HCT116 (cell line): ENCODE results near the gene MMP23B.

Experiments
- CEBPB ChIP-seq: IDR thresholded peaks from 2 replicates; pipeline ENCODE4 v1.6.1; 2012; ENCODE audit warnings: low read depth
- EZH2 ChIP-seq: fragments of 200-600 bp; sonication (generic); IDR thresholded peaks from 2 replicates; pipeline ENCODE4 v1.6.1; 2017; ENCODE audit warnings: antibody characterized with exemption, mixed run types
- JUND ChIP-seq: IDR thresholded peaks from 2 replicates; pipeline ENCODE4 v1.6.1; 2012
- POLR2A ChIP-seq: IDR thresholded peaks from 2 replicates; pipeline ENCODE4 v1.7.0; 2011; ENCODE audit warnings: borderline replicate concordance; ENCODE audit not compliant: insufficient read depth, insufficient read length; ENCODE audit errors: extremely low read depth
- POLR2AphosphoS5 ChIP-seq: IDR thresholded peaks from 2 replicates; pipeline ENCODE4 v1.6.1; 2011; ENCODE audit warnings: mild to moderate bottlenecking, low read depth, low read length, moderate library complexity
- SIN3A ChIP-seq: IDR thresholded peaks from 2 replicates; pipeline ENCODE4 v1.6.1; 2012; ENCODE audit warnings: low read depth
- SP1 ChIP-seq: IDR thresholded peaks from 2 replicates; pipeline ENCODE4 v1.6.1; 2012; ENCODE audit warnings: low read depth
- SRF ChIP-seq: IDR thresholded peaks from 2 replicates; pipeline ENCODE4 v1.6.1; 2012; ENCODE audit warnings: low read depth
- YY1 ChIP-seq: IDR thresholded peaks from 2 replicates; pipeline ENCODE4 v1.6.1; 2011; ENCODE audit warnings: low read length, low read depth, moderate library complexity, mild to moderate bottlenecking; ENCODE audit not compliant: insufficient replicate concordance; ENCODE audit errors: extremely low read depth
- ZBTB33 ChIP-seq: IDR thresholded peaks from 2 replicates; pipeline ENCODE4 v1.6.1; 2011; ENCODE audit warnings: mild to moderate bottlenecking, low read length, moderate library complexity; ENCODE audit not compliant: insufficient replicate concordance; ENCODE audit errors: extremely low read depth
- ZFX ChIP-seq: fragments of 450-650 bp; IDR thresholded peaks from 2 replicates; pipeline ENCODE4 v1.6.1; 2017
- ZNF274 ChIP-seq: fragments of 200-500 bp; sonication (Bioruptor generic); IDR thresholded peaks from 2 replicates; pipeline ENCODE4 v1.6.1; 2014; ENCODE audit warnings: mild to moderate bottlenecking, low read depth, low read length, inconsistent platforms
- TF ChIP-seq, protein P1 (sequence below), 3 experiments: fragments of 200-600 bp in 1 of 3; sonication (generic) in 1 of 3; IDR thresholded peaks in 2 of 3; conservative IDR thresholded peaks in 1 of 3; 2 replicates each; pipeline ENCODE4 v1.5.1; 2012 to 2017; ENCODE audit warnings: low read depth in 2 of 3, low read length in 2 of 3, antibody characterized with exemption in 1 of 3, borderline replicate concordance in 1 of 3, control low read depth in 1 of 3, mild to moderate bottlenecking in 1 of 3, mixed read lengths in 1 of 3, mixed run types in 1 of 3, moderate library complexity in 1 of 3; ENCODE audit not compliant: insufficient read depth in 1 of 3
- TF ChIP-seq, protein P2 (sequence below): IDR thresholded peaks from 2 replicates; pipeline ENCODE4 v1.6.1; 2012; ENCODE audit warnings: low read depth

GRCh38 chr1:1631782-1632420 lies at the start of gene MMP23B:
- TF ChIP-seq, protein P1, sequence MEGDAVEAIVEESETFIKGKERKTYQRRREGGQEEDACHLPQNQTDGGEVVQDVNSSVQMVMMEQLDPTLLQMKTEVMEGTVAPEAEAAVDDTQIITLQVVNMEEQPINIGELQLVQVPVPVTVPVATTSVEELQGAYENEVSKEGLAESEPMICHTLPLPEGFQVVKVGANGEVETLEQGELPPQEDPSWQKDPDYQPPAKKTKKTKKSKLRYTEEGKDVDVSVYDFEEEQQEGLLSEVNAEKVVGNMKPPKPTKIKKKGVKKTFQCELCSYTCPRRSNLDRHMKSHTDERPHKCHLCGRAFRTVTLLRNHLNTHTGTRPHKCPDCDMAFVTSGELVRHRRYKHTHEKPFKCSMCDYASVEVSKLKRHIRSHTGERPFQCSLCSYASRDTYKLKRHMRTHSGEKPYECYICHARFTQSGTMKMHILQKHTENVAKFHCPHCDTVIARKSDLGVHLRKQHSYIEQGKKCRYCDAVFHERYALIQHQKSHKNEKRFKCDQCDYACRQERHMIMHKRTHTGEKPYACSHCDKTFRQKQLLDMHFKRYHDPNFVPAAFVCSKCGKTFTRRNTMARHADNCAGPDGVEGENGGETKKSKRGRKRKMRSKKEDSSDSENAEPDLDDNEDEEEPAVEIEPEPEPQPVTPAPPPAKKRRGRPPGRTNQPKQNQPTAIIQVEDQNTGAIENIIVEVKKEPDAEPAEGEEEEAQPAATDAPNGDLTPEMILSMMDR (IDR thresholded peaks at IDR 0.05 in 2 of 3, conservative IDR thresholded peaks at IDR 0.05 in 1 of 3; ENCODE audit: borderline replicate concordance in 1 of 3, insufficient read depth in 1 of 3, low read depth in 2 of 3, low read length in 2 of 3): no peak
- TF ChIP-seq ZNF274 (no peak), SRF (no peak), SP1 (no peak), POLR2AphosphoS5 (no peak), ZFX (no peak), POLR2A (no peak), YY1 (no peak), SIN3A (no peak), CEBPB (no peak), JUND (no peak), EZH2 (no peak), ZBTB33 (no peak)
- TF ChIP-seq, protein P2, sequence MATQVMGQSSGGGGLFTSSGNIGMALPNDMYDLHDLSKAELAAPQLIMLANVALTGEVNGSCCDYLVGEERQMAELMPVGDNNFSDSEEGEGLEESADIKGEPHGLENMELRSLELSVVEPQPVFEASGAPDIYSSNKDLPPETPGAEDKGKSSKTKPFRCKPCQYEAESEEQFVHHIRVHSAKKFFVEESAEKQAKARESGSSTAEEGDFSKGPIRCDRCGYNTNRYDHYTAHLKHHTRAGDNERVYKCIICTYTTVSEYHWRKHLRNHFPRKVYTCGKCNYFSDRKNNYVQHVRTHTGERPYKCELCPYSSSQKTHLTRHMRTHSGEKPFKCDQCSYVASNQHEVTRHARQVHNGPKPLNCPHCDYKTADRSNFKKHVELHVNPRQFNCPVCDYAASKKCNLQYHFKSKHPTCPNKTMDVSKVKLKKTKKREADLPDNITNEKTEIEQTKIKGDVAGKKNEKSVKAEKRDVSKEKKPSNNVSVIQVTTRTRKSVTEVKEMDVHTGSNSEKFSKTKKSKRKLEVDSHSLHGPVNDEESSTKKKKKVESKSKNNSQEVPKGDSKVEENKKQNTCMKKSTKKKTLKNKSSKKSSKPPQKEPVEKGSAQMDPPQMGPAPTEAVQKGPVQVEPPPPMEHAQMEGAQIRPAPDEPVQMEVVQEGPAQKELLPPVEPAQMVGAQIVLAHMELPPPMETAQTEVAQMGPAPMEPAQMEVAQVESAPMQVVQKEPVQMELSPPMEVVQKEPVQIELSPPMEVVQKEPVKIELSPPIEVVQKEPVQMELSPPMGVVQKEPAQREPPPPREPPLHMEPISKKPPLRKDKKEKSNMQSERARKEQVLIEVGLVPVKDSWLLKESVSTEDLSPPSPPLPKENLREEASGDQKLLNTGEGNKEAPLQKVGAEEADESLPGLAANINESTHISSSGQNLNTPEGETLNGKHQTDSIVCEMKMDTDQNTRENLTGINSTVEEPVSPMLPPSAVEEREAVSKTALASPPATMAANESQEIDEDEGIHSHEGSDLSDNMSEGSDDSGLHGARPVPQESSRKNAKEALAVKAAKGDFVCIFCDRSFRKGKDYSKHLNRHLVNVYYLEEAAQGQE: no peak
